CD4-positive, alpha-beta T cell (primary cell): ENCODE data around the gene WWC2. TPM values are rescaled to one million over a fixed set of nuclear protein-coding genes. Genes with fewer than 3 reads are reported as not detected.

Experiments
- ATAC-seq: fragments of 200-7000 bp; cut with Tn5 transposase; one replicate; pipeline ENCODE4 v1.10.0; 2022; ENCODE audit warnings: mild to moderate bottlenecking; ENCODE audit not compliant: poor library complexity
- CTCF ChIA-PET: fragments of 350-600 bp; sonication (Branson Sonifier 250); formaldehyde crosslinking; loops from one replicate; lab custom pipeline; 2021; ENCODE audit warnings: antibody characterized with exemption, inconsistent platforms; lab: Charles Lee
- POLR2A ChIA-PET: fragments of 350-600 bp; sonication (Branson Sonifier 250); formaldehyde crosslinking; loops from one replicate; lab custom pipeline; 2021; ENCODE audit warnings: antibody characterized with exemption, inconsistent platforms; lab: Charles Lee
- DNase-seq, 14 experiments: peaks; one replicate each; pipeline ENCODE4 v3.0.0-alpha.2; 2013 to 2020; ENCODE audit warnings: mixed read lengths in 2 of 14
- H3K27ac ChIP-seq, 2 donors: one replicate each; pipeline versions ENCODE4 v1.5.1 to v1.7.0; 2013; ENCODE audit warnings: low read length in 2 of 2, low read depth in 1 of 2, mild to moderate bottlenecking in 1 of 2
- H3K27me3 ChIP-seq, 2 experiments: 1 replicate in 1 of 2; 2 replicates in 1 of 2; pipeline versions ENCODE4 v1.6.1 to v1.7.0; 2013; ENCODE audit warnings: low read length in 2 of 2, control low read depth in 1 of 2, mild to moderate bottlenecking in 1 of 2, moderate library complexity in 1 of 2; ENCODE audit not compliant: insufficient read depth in 2 of 2, control insufficient read depth in 1 of 2
- H3K36me3 ChIP-seq: one replicate; pipeline ENCODE4 v1.6.1; 2013; ENCODE audit warnings: low read length, control low read depth; ENCODE audit not compliant: insufficient read depth
- H3K4me1 ChIP-seq: one replicate; pipeline ENCODE4 v1.6.1; 2013; ENCODE audit warnings: low read length, control low read depth; ENCODE audit not compliant: insufficient read depth
- H3K4me3 ChIP-seq: one replicate; pipeline ENCODE4 v1.5.1; 2013; ENCODE audit warnings: mild to moderate bottlenecking, low read length, moderate library complexity
- H3K9me3 ChIP-seq, 2 experiments: 1 replicate in 1 of 2; 2 replicates in 1 of 2; pipeline versions ENCODE4 v1.6.1 to v1.7.0; 2013; ENCODE audit warnings: low read length in 2 of 2, mild to moderate bottlenecking in 2 of 2, control low read depth in 1 of 2, moderate library complexity in 1 of 2; ENCODE audit not compliant: control insufficient read depth in 1 of 2, insufficient read depth in 1 of 2
- H3K27ac Mint-ChIP-seq: one replicate; pipeline ENCODE4 v1.8.0; 2020; ENCODE audit warnings: mixed read lengths
- H3K27me3 Mint-ChIP-seq: one replicate; pipeline ENCODE4 v1.8.0; 2021; ENCODE audit warnings: mixed read lengths
- H3K36me3 Mint-ChIP-seq: one replicate; pipeline ENCODE4 v1.8.0; 2021; ENCODE audit warnings: low read depth, mixed read lengths
- H3K4me1 Mint-ChIP-seq: one replicate; pipeline ENCODE4 v1.8.0; 2021; ENCODE audit warnings: low read depth, mixed read lengths
- H3K4me3 Mint-ChIP-seq: one replicate; pipeline ENCODE4 v1.8.0; 2020; ENCODE audit warnings: mild to moderate bottlenecking, mixed read lengths
- H3K9me3 Mint-ChIP-seq: one replicate; pipeline ENCODE4 v1.8.0; 2020; ENCODE audit warnings: mixed read lengths
- intact Hi-C, 2 experiments: fragments of 100-400 bp; cut with DNase I in 1 of 2; cut with micrococcal nuclease in 1 of 2; formaldehyde crosslinking; loops; one replicate each; pipeline versions ENCODE4 v1.15.1 to v1.9.0; 2023 to 2025; cut with DNase I, micrococcal nuclease
- total RNA-seq, 174 experiments: library from RNA in 2 of 174; stranded (reverse) in 2 of 174; gene quantifications; one replicate each; pipeline ENCODE4 v1.2.3 and lab custom pipeline; 2021 to 2026
- TF ChIP-seq, protein P1 (sequence below): fragments of 200-600 bp; IDR thresholded peaks from one replicate; pipeline ENCODE4 v1.8.0; 2022; ENCODE audit warnings: antibody characterized with exemption, mild to moderate bottlenecking

WWC2 gene
- total RNA-seq, 2 experiments from 2014 or later: 4.1 to 4.9 TPM

DNA sequence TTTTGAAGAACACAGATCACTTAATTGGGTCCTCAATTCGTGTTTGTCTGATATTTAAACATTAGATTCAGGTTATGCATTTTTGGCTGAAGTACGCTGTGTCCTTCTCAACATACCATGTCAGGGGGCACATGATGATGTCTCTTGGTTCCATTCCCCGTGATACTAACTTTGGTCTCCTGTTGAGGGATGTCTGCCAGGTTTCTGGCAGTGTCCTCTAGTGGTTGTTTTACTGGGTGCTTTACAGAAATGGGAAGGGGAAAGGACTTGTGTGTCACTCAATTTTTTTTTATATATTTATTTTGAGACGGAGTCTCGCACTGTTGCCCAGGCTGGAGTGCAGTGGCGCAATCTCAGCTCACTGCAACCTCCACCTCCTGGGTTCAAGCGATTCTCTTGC, 58.2 kb downstream of the WWC2 start:
- H3K27ac Mint-ChIP-seq: no peak overlapping the region
- CTCF ChIA-PET: no interaction called here

DNA sequence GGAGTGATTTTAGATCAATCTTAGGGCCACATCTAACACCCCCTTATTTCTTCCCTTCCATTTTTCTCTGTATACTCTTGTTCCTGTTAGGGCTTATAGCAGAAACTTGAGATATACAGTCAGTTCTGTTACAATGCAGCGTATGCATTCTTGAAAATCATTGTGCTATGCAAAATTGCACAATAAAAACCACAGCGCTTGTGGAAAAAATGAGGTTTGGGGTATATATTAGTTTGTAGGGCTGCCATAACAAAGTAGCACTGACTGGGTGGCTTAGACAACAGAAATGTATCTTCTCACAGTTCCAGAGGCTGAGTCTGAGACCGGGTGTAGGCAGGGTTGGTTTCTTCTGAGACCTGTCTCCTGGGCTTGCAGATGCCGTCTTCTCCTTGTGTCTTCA, 59.0 kb downstream of the WWC2 start:
- Histone ChIP-seq H3K4me1 (no peaks in the 10 kb centered on the region), H3K27ac (no peak overlapping the region), H3K4me3 (no peak overlapping the region), H3K36me3 (no peaks in the 10 kb centered on the region), H3K9me3 (no peaks in the 10 kb centered on the region), H3K27me3 (no peaks in the 10 kb centered on the region)
- H3K27me3 Mint-ChIP-seq: no peaks in the 10 kb centered on the region
- no peak overlapping the region for H3K4me3 Mint-ChIP-seq
- intact Hi-C loops: no loop called here
- no peak overlapping the region for H3K27ac Mint-ChIP-seq
- no peak for DNase-seq
- H3K4me1 Mint-ChIP-seq: no peaks in the 10 kb centered on the region
- no peaks in the 10 kb centered on the region for H3K9me3 Mint-ChIP-seq
- H3K36me3 Mint-ChIP-seq: no peaks in the 10 kb centered on the region
- ChIA-PET CTCF (no interaction called here), POLR2A (no interaction called here)
- TF ChIP-seq, protein P1, sequence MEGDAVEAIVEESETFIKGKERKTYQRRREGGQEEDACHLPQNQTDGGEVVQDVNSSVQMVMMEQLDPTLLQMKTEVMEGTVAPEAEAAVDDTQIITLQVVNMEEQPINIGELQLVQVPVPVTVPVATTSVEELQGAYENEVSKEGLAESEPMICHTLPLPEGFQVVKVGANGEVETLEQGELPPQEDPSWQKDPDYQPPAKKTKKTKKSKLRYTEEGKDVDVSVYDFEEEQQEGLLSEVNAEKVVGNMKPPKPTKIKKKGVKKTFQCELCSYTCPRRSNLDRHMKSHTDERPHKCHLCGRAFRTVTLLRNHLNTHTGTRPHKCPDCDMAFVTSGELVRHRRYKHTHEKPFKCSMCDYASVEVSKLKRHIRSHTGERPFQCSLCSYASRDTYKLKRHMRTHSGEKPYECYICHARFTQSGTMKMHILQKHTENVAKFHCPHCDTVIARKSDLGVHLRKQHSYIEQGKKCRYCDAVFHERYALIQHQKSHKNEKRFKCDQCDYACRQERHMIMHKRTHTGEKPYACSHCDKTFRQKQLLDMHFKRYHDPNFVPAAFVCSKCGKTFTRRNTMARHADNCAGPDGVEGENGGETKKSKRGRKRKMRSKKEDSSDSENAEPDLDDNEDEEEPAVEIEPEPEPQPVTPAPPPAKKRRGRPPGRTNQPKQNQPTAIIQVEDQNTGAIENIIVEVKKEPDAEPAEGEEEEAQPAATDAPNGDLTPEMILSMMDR: no peak
- ATAC-seq: no peak

More for the DNA sequence above, 58.2 kb downstream of the WWC2 start:
- TF ChIP-seq, protein P1: no peak
- no peaks in the 10 kb centered on the region for H3K9me3 Mint-ChIP-seq
- no peaks in the 10 kb centered on the region for H3K27me3 Mint-ChIP-seq
- Histone ChIP-seq H3K4me1 (no peaks in the 10 kb centered on the region), H3K4me3 (no peak overlapping the region), H3K27ac (no peak overlapping the region), H3K9me3 (no peaks in the 10 kb centered on the region), H3K27me3 (no peaks in the 10 kb centered on the region), H3K36me3 (no peaks in the 10 kb centered on the region)
- H3K4me3 Mint-ChIP-seq: no peak overlapping the region
- H3K36me3 Mint-ChIP-seq: no peaks in the 10 kb centered on the region
- intact Hi-C loops: no loop called here
- ATAC-seq (no peak), DNase-seq (no peak)
- no peaks in the 10 kb centered on the region for H3K4me1 Mint-ChIP-seq
- POLR2A ChIA-PET: no interaction called here

- Mint-ChIP-seq H3K27me3 (no peaks in the 10 kb centered on the region), H3K27ac (no peak overlapping the region), H3K4me1 (peaks cover 10% of the 10 kb centered on the region), H3K36me3 (no peaks in the 10 kb centered on the region), H3K4me3 (no peak overlapping the region), H3K9me3 (no peaks in the 10 kb centered on the region)
- intact Hi-C loops: no loop called here
- Histone ChIP-seq H3K27me3 (no peaks in the 10 kb centered on the region), H3K4me3 (no peak overlapping the region), H3K9me3 (no peaks in the 10 kb centered on the region), H3K36me3 (no peaks in the 10 kb centered on the region), H3K27ac (no peak overlapping the region), H3K4me1 (no peaks in the 10 kb centered on the region)
- DNase-seq: no peak
- ChIA-PET POLR2A (no interaction called here), CTCF (no interaction called here)
- TF ChIP-seq, protein P1: no peak
- ATAC-seq: no peak
Observed at GRCh38 chr4:183161630-183162029, 62.6 kb downstream of the WWC2 start.
